Pancreas (tissue), 10 donors: ENCODE results near the gene RELL2. TPM values are rescaled to one million over a fixed set of nuclear protein-coding genes. Genes with fewer than 3 reads are reported as not detected.

Experiments
- ATAC-seq, 4 donors: fragments of 200-7000 bp; cut with Tn5 transposase; one replicate each; pipeline versions ENCODE4 v1.8.0 to v1.9.1; 2020; ENCODE audit warnings: mild to moderate bottlenecking in 4 of 4, moderate library complexity in 4 of 4
- DNase-seq, 6 donors: peaks; one replicate each; pipeline ENCODE4 v3.0.0-alpha.2; 2020
- FAIRE-seq: peaks from 2 replicates; lab custom pipeline; 2012; peaks lifted over from hg19 to GRCh38; lab: Jason Lieb, UNC
- H3K27ac ChIP-seq, 4 donors: fragments of 200-600 bp; sonication (generic); 1 replicate in 3 of 4; 2 replicates in 1 of 4; pipeline versions ENCODE4 v1.5.0 to v1.8.0; 2020
- H3K27me3 ChIP-seq, 4 donors: fragments of 200-600 bp; one replicate each; pipeline ENCODE4 v1.8.0; 2021
- H3K36me3 ChIP-seq, 3 donors: fragments of 200-600 bp; sonication (generic) in 1 of 3; one replicate each; pipeline versions ENCODE4 v1.5.0 to v1.8.0; 2020 to 2021
- H3K4me1 ChIP-seq, 3 donors: fragments of 200-600 bp; one replicate each; pipeline ENCODE4 v1.8.0; 2021
- H3K4me3 ChIP-seq, 4 donors: fragments of 200-600 bp; sonication (generic) in 2 of 4; one replicate each; pipeline versions ENCODE4 v1.5.0 to v1.8.0; 2020 to 2021
- H3K9me3 ChIP-seq, 4 donors: fragments of 200-600 bp; one replicate each; pipeline ENCODE4 v1.8.0; 2021
- CTCF ChIP-seq, 4 donors: fragments of 200-600 bp; sonication (generic) in 3 of 4; IDR thresholded peaks; one replicate each; pipeline versions ENCODE4 v1.5.0 to v1.8.0; 2021; ENCODE audit warnings: antibody characterized with exemption in 4 of 4
- WGBS, 2 donors: extraction: QIAGEN DNeasy Blood & Tissue Kit; methylation state at CpG; one replicate each; pipeline ENCODE4 v1.1.7; 2013; 5-methylcytosine and 5-hydroxymethylcytosine counted together
- intact Hi-C, 3 donors: fragments of 100-400 bp; cut with DNase I; formaldehyde crosslinking; loops; one replicate each; pipeline versions ENCODE4 v1.11.1 to v1.14.2; 2022
- polyA plus RNA-seq, 2 donors: library from polyadenylated mRNA; stranded (reverse); fragments of 200-250 nt; gene quantifications; one replicate each; pipeline ENCODE4 v1.2.3, GENCODE V29; 2013
- total RNA-seq, 6 donors: library from RNA; stranded (reverse); fragmentation: NEBNext Ultra II Directional in 4 of 6; extraction: Animal tissue kit (Norgen Biotek cat#: 25700) in 4 of 6; gene quantifications; one replicate each; pipeline versions ENCODE4 v1.2.1 to v1.2.4, GENCODE V29; 2021 to 2023
- donor health status: healthy with polysubstance abuse.
- donor health status: DM: no; HTN: no; CAD: no; lungs with moderate emphysema.
- donor health status: DM: no; HTN: no; CAD: no.
- donor health status: control.
- donor health status: control.
- donor health status: Bipolar disorder and iron deficiency.
- donor health status: DM: yes; HTN: yes; CAD: no.
- donor health status: DM: no; HTN: no; CAD: no.
- donor health status: DM: no; HTN: no; CAD: no.
- donor health status: DM: yes; HTN: yes; CAD: no.

The RELL2 gene, protein sequence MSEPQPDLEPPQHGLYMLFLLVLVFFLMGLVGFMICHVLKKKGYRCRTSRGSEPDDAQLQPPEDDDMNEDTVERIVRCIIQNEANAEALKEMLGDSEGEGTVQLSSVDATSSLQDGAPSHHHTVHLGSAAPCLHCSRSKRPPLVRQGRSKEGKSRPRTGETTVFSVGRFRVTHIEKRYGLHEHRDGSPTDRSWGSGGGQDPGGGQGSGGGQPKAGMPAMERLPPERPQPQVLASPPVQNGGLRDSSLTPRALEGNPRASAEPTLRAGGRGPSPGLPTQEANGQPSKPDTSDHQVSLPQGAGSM
- total RNA-seq (1 to 10 TPM in 3 of 6 donors, under 1 TPM in 3; 0.67 to 2.2 (median 1.1) TPM), polyA plus RNA-seq (1 to 10 TPM; 7.1 to 9.0 TPM)

DNA sequence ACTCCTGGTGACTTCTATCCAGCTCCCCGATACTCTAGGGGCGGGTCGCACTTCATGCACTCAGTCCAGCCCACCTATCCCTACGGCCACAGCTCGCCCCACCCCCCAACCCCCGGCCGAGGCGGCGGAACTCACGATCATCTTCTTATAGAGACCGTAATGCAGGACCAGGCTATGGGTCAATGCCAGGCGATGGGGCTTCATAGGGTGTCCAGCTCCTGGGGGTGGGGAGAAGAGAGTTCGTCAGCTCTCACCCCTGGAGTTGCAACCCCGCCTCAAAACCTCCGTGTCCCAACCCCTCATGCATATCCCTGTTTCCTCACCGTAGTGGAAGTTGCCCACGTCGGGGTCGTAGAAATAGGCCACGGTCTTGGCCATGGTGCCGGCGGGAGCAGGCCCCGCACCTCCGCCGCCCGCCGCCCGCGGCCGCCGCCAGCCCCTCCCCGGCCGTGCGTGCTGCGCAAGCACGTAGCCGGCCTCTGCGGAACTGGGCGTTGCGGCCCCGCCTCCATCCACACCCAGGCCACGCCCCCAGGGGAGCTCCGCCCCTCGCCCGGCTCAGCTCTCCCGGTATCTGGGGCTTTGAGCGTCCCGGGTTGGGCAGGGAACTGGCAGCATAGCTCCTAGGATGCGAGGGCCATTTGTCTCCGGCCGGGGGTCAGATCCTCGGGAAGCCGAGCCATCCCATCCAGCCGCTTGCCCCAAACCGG is at the start of gene RELL2, which contains the start of gene HDAC3:
RELL2 (plus strand) TSS at position 585 of the 710 bp plus-strand sequence. CDS start 1,229 bp downstream, outside the sequence.
HDAC3 (minus strand) TSS at position 437 of the 710 bp plus-strand sequence; CDS start at position 378, 59 bp downstream.
- peaks cover 8 to 17% (median 9%) of the 10 kb centered on the region in 3 donors for H3K4me1 ChIP-seq
- WGBS, 2 donors: 0 to 1% methylated on average over 55 of the region's 55 CpGs
- peak within 1 kb of the TSS in 3 of 4 donors; percentile 5 to 56 (median 50) for H3K27ac ChIP-seq
- no peaks in the 10 kb centered on the region for H3K27me3 ChIP-seq
- DNase-seq (peak; percentile 91 to 99 (median 96)), FAIRE-seq (no peak), ATAC-seq (peak; percentile 96 to 98 (median 97))
- no peak for TF ChIP-seq CTCF (IDR thresholded peaks at IDR 0.05)
- no peaks in the 10 kb centered on the region for H3K9me3 ChIP-seq
- H3K4me3 ChIP-seq: peak within 1 kb of the TSS; percentile 53 to 90 (median 66)
- no peaks in the 10 kb centered on the region for H3K36me3 ChIP-seq
- intact Hi-C loops: no loop called here

DNA sequence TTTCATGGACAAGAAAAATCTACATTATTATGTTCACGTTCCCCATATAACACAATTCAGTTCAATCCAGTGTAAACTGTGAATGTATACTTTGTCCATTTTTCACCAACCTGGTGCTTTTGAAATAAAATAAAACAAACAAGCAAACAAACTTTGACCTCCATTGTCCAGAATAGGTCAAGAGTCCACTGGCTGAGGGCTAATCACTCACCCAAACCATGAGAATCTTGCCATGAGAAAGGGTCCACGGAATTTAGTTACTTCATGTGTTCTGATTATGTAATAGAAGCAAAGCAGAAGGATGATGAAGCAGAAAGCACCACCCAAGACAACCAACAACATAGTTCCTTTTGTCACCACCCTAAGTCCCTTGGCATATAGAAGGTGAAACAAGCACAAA is 46.7 kb upstream of the RELL2 start:
- peaks cover 0 to 4% (median 0%) of the 10 kb centered on the region in 3 donors for H3K4me1 ChIP-seq
- FAIRE-seq (no peak), ATAC-seq (no peak), DNase-seq (no peak)
- intact Hi-C loops: no loop called here
- H3K4me3 ChIP-seq: no peak overlapping the region
- H3K9me3 ChIP-seq: no peaks in the 10 kb centered on the region
- H3K27ac ChIP-seq: no peak overlapping the region
- no peak for TF ChIP-seq CTCF (IDR thresholded peaks at IDR 0.05)
- no peaks in the 10 kb centered on the region for H3K27me3 ChIP-seq
- peaks cover 0 to 15% (median 0%) of the 10 kb centered on the region in 3 donors for H3K36me3 ChIP-seq
- WGBS, 2 donors: 48 to 52% methylated on average over 2 of the region's 2 CpGs

- no peak for FAIRE-seq
- H3K4me1 ChIP-seq: peaks cover 0 to 13% (median 3%) of the 10 kb centered on the region in 3 donors
- no peak overlapping the region for H3K4me3 ChIP-seq
- TF ChIP-seq CTCF (IDR thresholded peaks at IDR 0.05): no peak
- ATAC-seq: no peak
- 96 to 98% methylated on average over 1 of the region's 1 CpG for WGBS, 2 donors
- DNase-seq: no peak
- H3K36me3 ChIP-seq: no peaks in the 10 kb centered on the region
- peak overlapping the region in 1 of 4 donors; percentile 4 for H3K27ac ChIP-seq
- intact Hi-C loops: no loop called here
- no peaks in the 10 kb centered on the region for H3K9me3 ChIP-seq
- H3K27me3 ChIP-seq: no peaks in the 10 kb centered on the region
Observed at GRCh38 chr5:141596867-141597266, 39.9 kb upstream of the RELL2 start.

- intact Hi-C loops: no loop called here
- ATAC-seq: peak in 2 of 4 donors; percentile 14 to 21
- FAIRE-seq: no peak
- H3K36me3 ChIP-seq: no peaks in the 10 kb centered on the region
- no peak overlapping the region for H3K4me3 ChIP-seq
- no peak for TF ChIP-seq CTCF (IDR thresholded peaks at IDR 0.05)
- peak overlapping the region in 1 of 4 donors; percentile 4 for H3K27ac ChIP-seq
- 83 to 85% methylated on average over 2 of the region's 2 CpGs for WGBS, 2 donors
- no peaks in the 10 kb centered on the region for H3K9me3 ChIP-seq
- H3K4me1 ChIP-seq: peaks cover 0 to 10% (median 3%) of the 10 kb centered on the region in 3 donors
- H3K27me3 ChIP-seq: no peaks in the 10 kb centered on the region
- no peak for DNase-seq
Observed at GRCh38 chr5:141597394-141597793, 39.4 kb upstream of the RELL2 start.
